Measurements from ENCODE around the gene HOXA1.

HOXA1 gene

DNA sequence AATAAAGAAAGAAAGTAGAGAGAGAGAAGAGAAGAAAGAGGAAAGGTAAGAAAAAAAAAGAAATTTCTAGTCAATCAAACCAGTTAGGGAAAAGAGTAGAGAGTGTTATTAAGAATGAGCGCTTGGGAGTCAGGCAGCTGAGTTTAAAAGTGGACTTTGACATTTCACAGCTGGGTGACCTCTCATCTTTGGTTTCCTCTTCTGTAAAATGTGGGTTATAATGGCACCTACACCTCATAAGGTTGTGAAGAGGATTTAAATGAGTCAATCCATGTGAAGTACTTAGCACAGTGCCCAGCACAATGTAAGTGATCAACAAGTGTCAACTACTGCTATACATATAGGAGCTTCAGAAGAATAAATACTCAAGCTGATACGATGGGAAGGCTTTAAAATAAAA is 12.2 kb downstream of the HOXA1 start:
- TF ChIP-seq, protein P1, sequence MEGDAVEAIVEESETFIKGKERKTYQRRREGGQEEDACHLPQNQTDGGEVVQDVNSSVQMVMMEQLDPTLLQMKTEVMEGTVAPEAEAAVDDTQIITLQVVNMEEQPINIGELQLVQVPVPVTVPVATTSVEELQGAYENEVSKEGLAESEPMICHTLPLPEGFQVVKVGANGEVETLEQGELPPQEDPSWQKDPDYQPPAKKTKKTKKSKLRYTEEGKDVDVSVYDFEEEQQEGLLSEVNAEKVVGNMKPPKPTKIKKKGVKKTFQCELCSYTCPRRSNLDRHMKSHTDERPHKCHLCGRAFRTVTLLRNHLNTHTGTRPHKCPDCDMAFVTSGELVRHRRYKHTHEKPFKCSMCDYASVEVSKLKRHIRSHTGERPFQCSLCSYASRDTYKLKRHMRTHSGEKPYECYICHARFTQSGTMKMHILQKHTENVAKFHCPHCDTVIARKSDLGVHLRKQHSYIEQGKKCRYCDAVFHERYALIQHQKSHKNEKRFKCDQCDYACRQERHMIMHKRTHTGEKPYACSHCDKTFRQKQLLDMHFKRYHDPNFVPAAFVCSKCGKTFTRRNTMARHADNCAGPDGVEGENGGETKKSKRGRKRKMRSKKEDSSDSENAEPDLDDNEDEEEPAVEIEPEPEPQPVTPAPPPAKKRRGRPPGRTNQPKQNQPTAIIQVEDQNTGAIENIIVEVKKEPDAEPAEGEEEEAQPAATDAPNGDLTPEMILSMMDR (IDR thresholded peaks at IDR 0.05; ENCODE audit: insufficient read depth, low read depth, low read length, missing control alignments): no peak
- no peak overlapping the region for H3K4me3 ChIP-seq (ENCODE audit: low read length)
- no peak for DNase-seq (ENCODE audit: low read depth)

- TF ChIP-seq, protein P1 (IDR thresholded peaks at IDR 0.05; ENCODE audit: insufficient read depth, low read depth, low read length, missing control alignments): no peak
- peak; percentile 62 for DNase-seq (ENCODE audit: low read depth)
- H3K4me3 ChIP-seq (ENCODE audit: low read length): no peak overlapping the region
These were observed 13.6 kb downstream of the HOXA1 start for GRCh38 chr7:27082171-27082570.

- peak; percentile 82 for DNase-seq (ENCODE audit: low read depth)
- TF ChIP-seq, protein P1 (IDR thresholded peaks at IDR 0.05; ENCODE audit: insufficient read depth, low read depth, low read length, missing control alignments): no peak
- H3K4me3 ChIP-seq (ENCODE audit: low read length): no peak overlapping the region
These were observed 14.9 kb downstream of the HOXA1 start for GRCh38 chr7:27080844-27081436.

GRCh38 chr7:27079234-27079975 is 16.4 kb downstream of the HOXA1 start:
- DNase-seq (ENCODE audit: low read depth): no peak
- TF ChIP-seq, protein P1 (IDR thresholded peaks at IDR 0.05; ENCODE audit: insufficient read depth, low read depth, low read length, missing control alignments): no peak
- H3K4me3 ChIP-seq (ENCODE audit: low read length): no peak overlapping the region

- no peak overlapping the region for H3K4me3 ChIP-seq (ENCODE audit: low read length)
- DNase-seq (ENCODE audit: low read depth): peak; percentile 32
- TF ChIP-seq, protein P1 (IDR thresholded peaks at IDR 0.05; ENCODE audit: insufficient read depth, low read depth, low read length, missing control alignments): no peak
These were observed 17.1 kb downstream of the HOXA1 start for GRCh38 chr7:27078616-27079233.

- TF ChIP-seq, protein P1 (IDR thresholded peaks at IDR 0.05; ENCODE audit: insufficient read depth, low read depth, low read length, missing control alignments): no peak
- no peak overlapping the region for H3K4me3 ChIP-seq (ENCODE audit: low read length)
- no peak for DNase-seq (ENCODE audit: low read depth)
These were observed 22.7 kb downstream of the HOXA1 start for GRCh38 chr7:27073076-27073475.

Data from epithelial cell of esophagus (primary cell).